ENCODE results near the gene CIRBP. TPM values are rescaled to one million over a fixed set of nuclear protein-coding genes. Genes with fewer than 3 reads are reported as not detected.

Gene CIRBP
- total and polyA plus RNA-seq, 9 of the 15 experiments (the other 6 are each of a cell fraction or from before 2014, with no cell fraction given): 20.5 to 327 (median 176) TPM

GRCh38 chr19:1269478-1270212, 513 bp downstream of the CIRBP start (continued):
- TF ChIP-seq ZNF445 (CRISPR knock-in tag; IDR thresholded peaks at IDR 0.05; ENCODE audit: low read depth) (no peak), POLR2AphosphoS5 (IDR thresholded peaks at IDR 0.05; ENCODE audit: control insufficient read depth, insufficient read depth, low read depth, low read length) (peak; percentile 66), ELF2 (CRISPR knock-in tag; IDR thresholded peaks at IDR 0.05) (0 out of 2 replicates have a peak, but pooled peaks have one; percentile 22), EWSR1 (IDR thresholded peaks at IDR 0.05; ENCODE audit: borderline replicate concordance, low read depth, partially characterized antibody) (no peak), ZNF639 (CRISPR knock-in tag; conservative IDR thresholded peaks at IDR 0.05 in 1 of 2, IDR thresholded peaks at IDR 0.05 in 1 of 2) (peak in 1 of 2 experiments; percentile 97; a peak in 2 of 4 replicates), RBM14 (IDR thresholded peaks at IDR 0.05; ENCODE audit: borderline replicate concordance, insufficient read depth, low read depth, low read length) (no peak), GTF2F1 (IDR thresholded peaks at IDR 0.05; ENCODE audit: low read depth, low read length) (no peak), MNT (conservative IDR thresholded peaks at IDR 0.05) (peak; percentile 88 to 92), ZNF124 (CRISPR knock-in tag; IDR thresholded peaks at IDR 0.05) (no peak), HMG20B (CRISPR knock-in tag; IDR thresholded peaks at IDR 0.05) (no peak), KDM2B (CRISPR knock-in tag; IDR thresholded peaks at IDR 0.05) (no peak), ZNF699 (CRISPR knock-in tag; IDR thresholded peaks at IDR 0.05; ENCODE audit: insufficient replicate concordance) (no peak), ZNF282 (CRISPR knock-in tag; IDR thresholded peaks at IDR 0.05) (0 out of 2 replicates have a peak, but pooled peaks have one; percentile 76), PHB2 (IDR thresholded peaks at IDR 0.05; ENCODE audit: low read depth) (no peak), CBFB (CRISPR knock-in tag; IDR thresholded peaks at IDR 0.05) (no peak), STAT6 (CRISPR knock-in tag; IDR thresholded peaks at IDR 0.05) (no peak), ZNF707 (CRISPR knock-in tag; conservative IDR thresholded peaks at IDR 0.05) (no peak), KHSRP (IDR thresholded peaks at IDR 0.05) (no peak), EGR1 (conservative IDR thresholded peaks at IDR 0.05) (peak; percentile 56; the same call in 1 of the 2 replicates), RUNX1 (IDR thresholded peaks at IDR 0.05; ENCODE audit: low read depth) (no peak), KAT8 (IDR thresholded peaks at IDR 0.05; ENCODE audit: low read depth) (no peak), CBFA2T2 (conservative IDR thresholded peaks at IDR 0.05) (peak; percentile 0; the same call in 1 of the 2 replicates), CTBP1 (IDR thresholded peaks at IDR 0.05; ENCODE audit: borderline replicate concordance) (peak; percentile 14; the same call in 1 of the 2 replicates), PRPF4 (IDR thresholded peaks at IDR 0.05; ENCODE audit: insufficient read depth, low read depth, low read length, poor library complexity, severe bottlenecking) (peak; percentile 70)

All from K562 (cell line).